Stimulated activated CD4-positive, alpha-beta T cell treated with anti-CD3 and anti-CD28 coated beads, Interleukin-1b, Interleukin-23, amount 100 ng/mL, for 1 hour (primary cell): ENCODE data around the gene ZBTB12.
A peak's percentile ranks its signal among the peaks of the same experiment; 100 is the strongest.

Experiments used
- DNase-seq, 2 donors: peaks; one replicate each; pipeline ENCODE4 v3.0.0-alpha.2; 2020; ENCODE audit warnings: low read depth in 2 of 2

ZBTB12 gene

DNA sequence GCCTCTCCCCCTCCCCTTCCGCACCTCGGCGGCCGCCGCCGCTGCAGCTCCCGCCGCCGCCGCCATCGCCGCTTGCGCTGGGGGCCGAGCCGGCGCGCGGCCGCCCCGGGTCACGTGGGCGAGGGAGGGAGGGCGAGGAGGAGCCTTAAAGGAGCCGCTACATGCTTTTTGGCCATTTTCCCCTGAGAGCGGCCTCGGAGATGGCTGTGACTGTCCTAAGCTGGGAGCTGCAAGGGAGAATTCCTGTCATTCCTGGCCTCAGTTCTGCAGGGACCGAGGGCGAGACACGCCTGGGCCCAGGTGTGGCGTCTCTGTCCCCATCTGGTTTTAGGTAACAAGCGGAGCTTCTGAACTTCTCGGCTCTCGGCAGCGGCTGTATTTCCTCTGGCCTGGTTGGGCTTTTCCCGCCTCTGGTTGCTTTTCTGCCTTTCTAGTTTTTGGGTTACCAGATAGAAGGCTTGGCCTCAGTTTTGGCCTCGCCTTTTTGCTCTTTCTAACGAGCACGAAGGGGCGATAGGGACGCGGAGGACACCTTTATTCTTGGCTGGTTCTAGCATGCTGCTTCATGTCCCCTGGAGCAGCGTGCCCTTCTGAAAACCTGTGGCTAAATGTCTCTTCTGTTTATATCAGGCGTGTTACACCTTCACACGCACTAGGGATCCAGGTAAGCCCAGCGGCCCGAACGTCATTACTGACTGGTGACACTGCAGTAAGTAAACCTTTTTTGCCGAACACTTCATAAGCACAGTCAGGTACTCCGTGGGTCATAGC is 4.1 kb downstream of the ZBTB12 start, which contains the start of gene EHMT2:
Gene EHMT2, minus strand, starts transcription at position 87 of the 771 bp plus-strand sequence. Its CDS starts 21 bp downstream, at position 66.
- peak; percentile 50 to 72 for DNase-seq

GRCh38 chr6:31896856-31897611 is 4.9 kb downstream of the ZBTB12 start:
- no peak for DNase-seq

GRCh38 chr6:31896493-31896855 is 5.4 kb downstream of the ZBTB12 start:
- no peak for DNase-seq

DNA sequence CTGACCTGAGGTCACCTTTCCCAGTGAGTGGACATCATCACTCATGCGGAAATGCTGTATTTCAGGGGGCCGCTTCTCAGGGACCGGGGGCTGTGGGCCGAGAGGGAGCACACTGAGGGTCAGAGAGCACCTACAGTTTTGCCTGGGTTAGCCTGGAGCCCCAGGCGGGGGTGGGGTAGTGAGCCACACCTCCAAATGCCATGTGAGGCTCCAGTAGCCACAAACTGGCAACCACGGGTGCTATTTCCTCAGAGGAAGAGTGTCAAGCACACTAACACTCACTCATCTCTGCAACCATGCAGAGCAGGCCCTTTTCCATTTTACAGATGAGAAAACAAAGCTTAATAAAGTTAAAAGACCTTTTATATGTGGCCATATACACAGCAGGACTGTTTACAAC is 9.1 kb downstream of the ZBTB12 start:
- DNase-seq: no peak

DNA sequence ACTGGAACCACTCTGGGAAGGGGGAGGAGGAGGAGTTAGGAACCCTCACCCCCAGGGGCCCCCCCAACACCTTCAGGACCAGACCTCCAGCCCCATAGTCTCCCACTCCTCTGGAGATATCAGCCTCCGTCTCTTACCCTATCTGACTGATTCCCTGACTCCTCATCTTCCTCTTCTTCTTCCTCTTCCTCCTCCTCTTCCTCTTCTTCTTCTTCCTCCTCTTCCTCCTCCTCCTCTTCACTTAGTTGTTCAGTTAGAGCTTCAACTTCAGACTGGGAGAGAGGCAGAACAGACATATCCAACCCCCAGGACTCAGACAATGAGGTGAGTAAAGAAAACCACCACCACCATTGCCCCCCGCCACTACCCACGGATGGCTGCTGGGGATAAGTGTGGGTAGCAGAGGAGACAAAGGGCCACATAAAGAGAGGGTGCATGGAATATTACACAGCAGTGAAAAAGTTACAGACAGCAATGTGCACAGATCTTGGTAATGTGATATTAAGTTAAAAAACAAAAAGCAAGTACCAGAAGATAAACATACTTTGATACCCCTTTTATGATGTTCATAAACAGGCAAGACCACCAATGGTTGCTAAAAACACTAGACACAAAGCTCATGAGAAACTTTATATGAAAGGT is 12.4 kb downstream of the ZBTB12 start:
- no peak for DNase-seq

- no peak for DNase-seq
Measured at GRCh38 chr6:31888276-31889258, 13.3 kb downstream of the ZBTB12 start.

DNA sequence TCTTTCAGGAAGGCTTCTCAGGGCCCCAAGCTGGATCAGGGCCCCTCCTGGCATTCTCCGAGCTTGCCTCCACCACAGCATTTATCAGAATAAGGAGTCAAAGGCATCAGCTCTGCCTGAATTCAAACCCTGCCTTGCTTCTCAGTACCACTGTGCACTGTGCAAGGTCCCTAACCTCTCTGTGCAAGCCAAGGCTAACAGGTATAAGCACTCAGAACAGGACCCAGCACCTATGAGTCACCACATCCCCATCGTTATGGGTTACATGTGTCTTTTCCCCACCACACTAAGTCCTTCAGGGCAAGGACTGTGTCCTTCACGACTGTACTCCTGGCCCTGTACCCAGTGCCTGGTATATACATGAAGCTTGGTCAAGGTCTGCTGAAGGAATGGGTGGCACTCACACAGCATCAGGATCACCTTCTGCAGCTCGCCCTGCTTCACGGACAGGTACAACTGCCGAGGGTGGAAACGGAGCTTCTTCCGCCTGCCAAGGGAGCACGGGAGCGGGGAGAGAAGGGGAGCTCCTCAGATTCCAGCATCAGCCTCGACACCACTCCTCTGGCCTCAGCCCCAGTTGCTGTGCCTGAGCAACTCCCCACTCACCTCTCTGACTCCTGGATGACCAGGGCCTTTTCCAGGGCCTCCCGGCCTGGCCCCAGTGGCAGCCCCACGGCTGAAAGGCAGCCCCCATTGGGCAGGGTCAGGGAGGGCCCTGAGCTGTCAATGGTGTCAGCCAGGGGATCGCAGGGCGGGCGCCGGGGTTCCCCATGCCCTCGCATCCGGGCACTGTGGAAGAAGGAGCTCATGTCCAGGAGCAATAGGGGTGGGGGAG is 14.5 kb downstream of the ZBTB12 start:
- DNase-seq: no peak

GRCh38 chr6:31886541-31886991 is 15.3 kb downstream of the ZBTB12 start:
- DNase-seq: no peak

DNA sequence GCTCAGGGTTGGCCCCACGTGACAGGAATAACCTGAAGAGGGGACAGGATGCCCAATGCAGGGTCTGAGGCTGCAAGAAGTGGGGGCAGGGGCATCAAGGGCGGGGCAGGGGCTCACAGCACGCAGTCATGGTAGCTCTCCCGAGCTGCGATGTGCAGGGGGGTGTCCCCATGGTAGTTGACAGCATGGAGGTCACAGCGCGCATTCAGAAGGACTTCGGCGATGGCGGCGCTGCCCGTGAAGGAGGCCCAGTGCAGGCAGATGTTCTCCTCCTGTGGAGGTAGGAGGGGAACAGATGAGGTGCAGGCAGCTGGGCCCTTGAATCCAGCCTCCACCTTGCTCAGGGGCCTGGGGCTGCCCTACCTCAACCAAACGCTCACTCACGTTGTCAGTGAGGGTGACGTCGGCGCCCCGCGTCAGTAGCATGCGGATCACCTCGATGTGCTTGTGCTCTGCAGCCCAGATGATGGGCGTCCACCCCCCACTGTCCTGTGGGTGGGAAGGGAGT is 17.3 kb downstream of the ZBTB12 start:
- DNase-seq: no peak

- no peak for DNase-seq
Measured at GRCh38 chr6:31883676-31884075, 18.2 kb downstream of the ZBTB12 start.

GRCh38 chr6:31882344-31882743 is 19.5 kb downstream of the ZBTB12 start:
- no peak for DNase-seq

- no peak for DNase-seq
Measured at GRCh38 chr6:31881136-31881859, 20.6 kb downstream of the ZBTB12 start.

DNA sequence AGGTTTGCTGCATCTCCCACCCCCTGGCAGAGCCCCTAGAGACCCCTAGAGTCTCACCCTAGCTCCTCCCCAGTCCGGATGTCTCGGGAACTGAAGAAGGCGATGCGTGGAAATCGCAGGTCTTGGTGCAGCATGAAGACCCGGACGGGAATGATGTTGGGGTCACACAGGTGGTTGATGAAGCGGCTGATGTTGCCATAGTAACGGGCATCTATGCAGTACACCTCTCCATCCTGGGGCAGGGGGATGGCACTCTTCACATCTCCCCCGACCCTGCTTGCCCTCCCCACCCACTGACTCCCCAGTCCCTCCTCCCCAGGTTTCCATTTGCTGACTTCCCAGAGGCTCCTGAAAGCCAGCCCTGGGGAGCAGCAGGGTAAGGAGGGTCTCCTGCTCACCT is 21.3 kb downstream of the ZBTB12 start:
- no peak for DNase-seq

- no peak for DNase-seq
Measured at GRCh38 chr6:31879901-31880300, 22.0 kb downstream of the ZBTB12 start.

GRCh38 chr6:31879143-31879542 is 22.7 kb downstream of the ZBTB12 start:
- DNase-seq: no peak

DNA sequence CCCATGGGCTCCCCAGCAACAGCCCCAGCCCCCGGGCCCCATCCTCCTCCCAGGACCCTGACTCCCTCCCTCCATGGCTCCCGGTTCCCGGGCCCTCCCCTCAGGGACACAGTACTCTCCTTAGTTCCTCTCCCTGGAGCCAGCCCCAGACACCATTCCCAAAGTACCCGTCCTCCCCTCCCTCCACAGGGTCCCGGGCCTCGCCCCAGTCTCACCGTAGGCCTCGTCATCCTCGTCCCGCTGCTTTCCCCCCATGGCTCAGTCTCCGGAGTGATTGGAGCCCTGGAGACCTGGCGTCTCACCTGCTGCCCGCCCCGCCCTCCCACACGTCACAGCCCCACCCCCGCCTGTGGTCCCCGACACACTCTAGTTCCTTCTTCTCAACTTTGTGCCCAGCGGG is 23.2 kb downstream of the ZBTB12 start, which contains the start of gene SLC44A4:
Gene SLC44A4, minus strand, starts transcription at position 272 of the 400 bp plus-strand sequence. Its CDS starts 17 bp downstream, at position 255.
- DNase-seq: no peak

GRCh38 chr6:31878222-31878621 is 23.7 kb downstream of the ZBTB12 start:
- no peak for DNase-seq

DNA sequence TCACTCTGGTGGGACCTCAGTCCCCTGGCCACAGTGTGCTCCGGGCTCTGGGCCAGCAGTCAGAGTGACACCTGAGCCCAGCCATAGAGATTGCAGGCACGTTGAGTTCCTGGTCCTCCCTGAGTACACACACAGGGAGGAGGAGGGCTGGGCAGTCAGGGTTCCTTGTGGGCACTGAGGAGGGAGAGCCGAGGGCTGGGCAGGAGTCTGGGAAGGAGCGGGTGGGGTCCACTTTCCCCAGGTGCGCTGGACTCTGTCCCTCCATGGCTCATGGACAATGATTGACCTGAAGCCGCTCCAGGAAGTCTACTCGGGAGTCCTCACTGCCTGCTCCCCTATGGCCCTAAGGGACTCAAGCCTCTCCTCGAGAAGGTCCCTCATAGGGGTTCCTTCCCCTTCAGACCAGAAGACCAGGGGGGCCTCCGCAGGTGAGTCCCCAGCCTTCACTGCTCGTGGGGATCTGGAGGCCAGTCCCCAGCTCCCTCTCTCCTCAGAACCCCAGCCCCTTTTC is 24.2 kb downstream of the ZBTB12 start:
- DNase-seq: no peak

- no peak for DNase-seq
Measured at GRCh38 chr6:31877125-31877650, 24.7 kb downstream of the ZBTB12 start.
